Lung (tissue), 12 donors: ENCODE results near the gene ADAMTS2. TPM values are rescaled to one million over a fixed set of nuclear protein-coding genes. Genes with fewer than 3 reads are reported as not detected.

Source experiments
- ATAC-seq: fragments of 200-7000 bp; cut with Tn5 transposase; one replicate; pipeline ENCODE4 v1.9.1; 2020; ENCODE audit warnings: moderate number of reproducible peaks; ENCODE audit not compliant: insufficient read depth, low FRiP score
- DNase-seq, 3 donors: peaks; one replicate each; pipeline ENCODE4 v3.0.0-alpha.2; 2013 to 2017
- H3K27ac ChIP-seq, 2 donors: one replicate each; pipeline ENCODE4 v1.5.1; 2013; ENCODE audit warnings: mild to moderate bottlenecking in 2 of 2, moderate library complexity in 2 of 2, control low read depth in 1 of 2, inconsistent platforms in 1 of 2, low read depth in 1 of 2, low read length in 1 of 2
- H3K27me3 ChIP-seq, 3 donors: one replicate each; pipeline ENCODE4 v1.5.1; 2013; ENCODE audit warnings: low read length in 2 of 3; ENCODE audit not compliant: control insufficient read depth in 3 of 3, insufficient read depth in 3 of 3
- H3K36me3 ChIP-seq, 4 donors: one replicate each; pipeline ENCODE4 v1.5.1; 2013; ENCODE audit warnings: low read length in 4 of 4, mild to moderate bottlenecking in 1 of 4, moderate library complexity in 1 of 4; ENCODE audit not compliant: control insufficient read depth in 4 of 4, insufficient read depth in 4 of 4
- H3K4me1 ChIP-seq, 5 donors: one replicate each; pipeline ENCODE4 v1.5.1; 2013; ENCODE audit warnings: low read length in 5 of 5, mild to moderate bottlenecking in 2 of 5, moderate library complexity in 1 of 5; ENCODE audit not compliant: control insufficient read depth in 5 of 5, insufficient read depth in 5 of 5
- H3K4me3 ChIP-seq: one replicate; pipeline ENCODE4 v1.5.1; 2013; ENCODE audit warnings: mild to moderate bottlenecking, control low read depth, moderate library complexity
- H3K9ac ChIP-seq, 2 donors: one replicate each; pipeline ENCODE4 v1.5.1; 2013; ENCODE audit warnings: low read length in 2 of 2, control low read depth in 1 of 2; ENCODE audit not compliant: insufficient read depth in 1 of 2
- H3K9me3 ChIP-seq, 4 donors: one replicate each; pipeline ENCODE4 v1.5.1; 2013; ENCODE audit warnings: low read length in 3 of 4, mild to moderate bottlenecking in 1 of 4, moderate library complexity in 1 of 4; ENCODE audit not compliant: control insufficient read depth in 4 of 4, insufficient read depth in 3 of 4
- WGBS, 2 donors: extraction: QIAGEN DNeasy Blood & Tissue Kit; methylation state at CpG; one replicate each; pipeline ENCODE4 v1.1.7; 2013; 5-methylcytosine and 5-hydroxymethylcytosine counted together
- polyA plus RNA-seq, 2 donors: library from polyadenylated mRNA; stranded (reverse); fragments of 200-250 nt; gene quantifications; one replicate each; pipeline ENCODE4 v1.2.1, GENCODE V29; 2013
- total RNA-seq, 2 donors: library from RNA; depleted of rRNA in 1 of 2; stranded (reverse); fragments of >200 nt in 1 of 2; gene quantifications; one replicate each; pipeline ENCODE4 v1.2.1, GENCODE V29; 2014 to 2021
- TF ChIP-seq, protein P1 (sequence below): IDR thresholded peaks from 2 replicates; pipeline ENCODE4 v1.5.1; 2012; ENCODE audit warnings: mild to moderate bottlenecking; ENCODE audit errors: control extremely low read depth, extremely low read depth
- donor health status: control.
- donor health status: control.
- donor health status: Bipolar disorder and iron deficiency.
- donor health status: healthy.
- donor health status: DM: yes; HTN: yes; CAD: no.

The ADAMTS2 gene
- total and polyA plus RNA-seq, 4 donors: 9.3 to 45.5 (median 28.7) TPM

DNA sequence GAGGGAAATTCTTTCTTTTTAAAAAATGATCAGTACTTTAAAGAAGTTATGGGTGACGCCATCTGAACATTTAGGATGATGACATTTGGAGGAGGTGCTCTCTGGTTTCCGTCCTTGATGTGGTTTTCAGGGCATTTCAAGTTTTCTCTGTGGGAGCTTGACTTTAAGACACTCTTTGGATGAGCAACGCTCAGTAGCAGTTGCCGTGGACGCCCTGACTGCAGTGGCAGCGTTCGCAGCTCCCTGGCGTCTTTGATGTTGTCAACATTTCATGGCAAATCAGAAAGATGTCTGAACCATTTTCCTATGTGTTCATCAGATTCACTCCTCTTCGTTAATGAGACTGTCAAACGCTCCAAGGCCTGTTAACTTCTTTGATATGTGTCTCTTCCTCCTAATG lies 199.0 kb downstream of the ADAMTS2 start:
- no peaks in the 10 kb centered on the region for H3K9me3 ChIP-seq
- no peaks in the 10 kb centered on the region for H3K27me3 ChIP-seq
- no peak overlapping the region for H3K4me3 ChIP-seq
- no peak overlapping the region for H3K9ac ChIP-seq
- ATAC-seq (no peak), DNase-seq (no peak)
- H3K4me1 ChIP-seq: peaks cover 0 to 4% (median 0%) of the 10 kb centered on the region in 5 donors
- TF ChIP-seq, protein P1, sequence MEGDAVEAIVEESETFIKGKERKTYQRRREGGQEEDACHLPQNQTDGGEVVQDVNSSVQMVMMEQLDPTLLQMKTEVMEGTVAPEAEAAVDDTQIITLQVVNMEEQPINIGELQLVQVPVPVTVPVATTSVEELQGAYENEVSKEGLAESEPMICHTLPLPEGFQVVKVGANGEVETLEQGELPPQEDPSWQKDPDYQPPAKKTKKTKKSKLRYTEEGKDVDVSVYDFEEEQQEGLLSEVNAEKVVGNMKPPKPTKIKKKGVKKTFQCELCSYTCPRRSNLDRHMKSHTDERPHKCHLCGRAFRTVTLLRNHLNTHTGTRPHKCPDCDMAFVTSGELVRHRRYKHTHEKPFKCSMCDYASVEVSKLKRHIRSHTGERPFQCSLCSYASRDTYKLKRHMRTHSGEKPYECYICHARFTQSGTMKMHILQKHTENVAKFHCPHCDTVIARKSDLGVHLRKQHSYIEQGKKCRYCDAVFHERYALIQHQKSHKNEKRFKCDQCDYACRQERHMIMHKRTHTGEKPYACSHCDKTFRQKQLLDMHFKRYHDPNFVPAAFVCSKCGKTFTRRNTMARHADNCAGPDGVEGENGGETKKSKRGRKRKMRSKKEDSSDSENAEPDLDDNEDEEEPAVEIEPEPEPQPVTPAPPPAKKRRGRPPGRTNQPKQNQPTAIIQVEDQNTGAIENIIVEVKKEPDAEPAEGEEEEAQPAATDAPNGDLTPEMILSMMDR: no peak
- WGBS, 2 donors: 83 to 93% methylated on average over 10 of the region's 10 CpGs
- H3K27ac ChIP-seq: no peak overlapping the region
- peaks cover 0 to 2% (median 0%) of the 10 kb centered on the region in 4 donors for H3K36me3 ChIP-seq

DNA sequence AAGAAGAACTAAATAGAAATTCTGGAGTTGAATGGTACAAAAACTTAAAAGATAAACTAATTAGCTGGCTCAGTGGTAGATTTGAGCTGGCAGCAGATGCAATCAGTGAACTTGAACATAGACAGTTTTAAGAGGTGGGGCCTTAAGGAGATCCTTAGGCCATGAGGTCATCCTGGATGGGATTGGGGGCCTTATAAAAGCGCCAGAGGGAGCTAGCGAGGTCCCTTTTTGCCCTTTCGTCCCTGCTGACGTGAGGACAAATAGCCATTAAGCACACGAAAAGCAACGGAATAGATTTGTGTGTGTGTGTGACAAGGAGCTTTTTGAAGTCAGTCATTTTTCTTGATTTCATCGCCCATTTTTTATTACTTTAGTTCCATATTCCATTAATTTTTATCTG lies 201.8 kb downstream of the ADAMTS2 start:
- Histone ChIP-seq H3K4me3 (no peak overlapping the region), H3K27ac (no peak overlapping the region), H3K4me1 (peaks cover 0 to 4% (median 0%) of the 10 kb centered on the region in 5 donors), H3K27me3 (no peaks in the 10 kb centered on the region), H3K9ac (no peak overlapping the region), H3K9me3 (no peaks in the 10 kb centered on the region), H3K36me3 (no peaks in the 10 kb centered on the region)
- peak in 2 of 3 donors; percentile 7 to 14 for DNase-seq
- TF ChIP-seq, protein P1: no peak
- ATAC-seq: no peak
- 61 to 81% methylated on average over 7 of the region's 7 CpGs for WGBS, 2 donors

DNA sequence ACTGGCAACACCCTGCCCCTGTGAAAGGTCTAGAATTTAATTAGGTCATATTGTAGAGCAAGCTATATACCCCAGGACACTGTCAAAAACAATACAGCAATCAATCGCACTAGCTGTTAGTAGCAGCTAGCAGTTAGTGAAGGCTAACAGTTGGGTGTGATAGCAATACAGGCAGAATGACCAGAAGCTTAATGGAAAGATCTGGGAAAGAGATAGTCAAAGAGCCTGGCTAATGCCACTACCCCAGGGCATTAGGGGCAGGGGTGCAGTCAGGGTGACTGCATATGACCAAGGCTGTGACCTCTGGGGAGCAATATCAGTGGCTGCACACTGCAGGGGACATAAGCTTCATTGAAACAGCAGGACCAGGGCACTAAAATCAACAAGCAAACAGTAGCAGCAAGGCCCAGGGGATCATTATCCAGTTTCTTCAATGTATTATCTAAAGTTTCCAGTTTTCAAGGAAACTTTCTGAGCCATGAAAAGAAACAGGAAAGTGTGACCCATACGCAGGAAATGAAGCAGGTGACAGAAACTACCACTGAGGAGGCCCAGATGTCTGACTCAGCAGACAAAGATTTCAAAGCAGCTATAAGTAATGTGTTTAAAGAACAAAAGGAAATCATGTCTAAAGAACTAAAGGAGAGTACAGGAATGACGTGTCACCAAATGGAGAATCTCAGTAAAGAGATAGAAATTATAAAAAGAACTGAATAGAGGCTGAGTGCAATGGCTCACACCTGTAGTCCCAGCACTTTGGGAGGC lies 202.6 kb downstream of the ADAMTS2 start:
- ATAC-seq (no peak), DNase-seq (peak in 1 of 3 donors; percentile 25)
- Histone ChIP-seq H3K27ac (no peak overlapping the region), H3K27me3 (no peaks in the 10 kb centered on the region), H3K4me3 (no peak overlapping the region), H3K4me1 (peaks cover 0 to 4% (median 0%) of the 10 kb centered on the region in 5 donors), H3K9me3 (no peaks in the 10 kb centered on the region), H3K36me3 (no peaks in the 10 kb centered on the region), H3K9ac (no peak overlapping the region)
- TF ChIP-seq, protein P1: no peak
- 44 to 59% methylated on average over 3 of the region's 3 CpGs for WGBS, 2 donors
